Choroid plexus epithelial cell (primary cell): Measurements from ENCODE around the gene XPR1.
"Not testable (repeated sequence)": the region's sequence is repeated elsewhere in the genome, so short reads cannot be mapped to it uniquely, and the experiment has no call there.

Source experiments
- DNase-seq: peaks from one replicate; pipeline ENCODE4 v3.0.0-alpha.2; 2010; ENCODE audit warnings: low read depth
- H3K4me3 ChIP-seq: 2 replicates; pipeline ENCODE4 v1.5.1; 2011; ENCODE audit warnings: low read depth, mild to moderate bottlenecking, control low read depth, low read length, moderate library complexity
- CTCF ChIP-seq: conservative IDR thresholded peaks from 2 replicates; pipeline ENCODE4 v1.5.1; 2011; ENCODE audit warnings: low read depth, mild to moderate bottlenecking, control low read depth, inconsistent platforms, low read length, moderate library complexity

XPR1 gene

DNA sequence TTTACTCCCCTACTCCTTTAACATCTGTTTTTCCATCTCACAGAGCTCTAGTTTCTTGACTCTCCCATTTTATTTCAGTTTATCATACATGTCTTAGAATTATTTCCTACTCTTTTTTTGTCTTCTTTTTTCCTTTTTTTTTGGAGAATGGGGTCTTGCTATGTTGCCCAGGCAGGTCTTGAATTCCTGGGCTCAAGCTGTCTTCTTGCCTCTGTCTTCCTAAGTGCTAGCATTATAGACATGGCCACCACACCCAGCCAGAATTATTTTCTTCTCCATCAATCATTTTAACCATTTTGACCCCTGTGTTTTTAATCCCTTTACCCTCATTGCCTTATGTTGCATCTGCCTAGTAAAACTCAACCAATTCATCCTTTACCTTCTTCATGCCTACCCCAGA lies 157.6 kb downstream of the XPR1 start:
- no peak for TF ChIP-seq CTCF
- H3K4me3 ChIP-seq, result no peak overlapping the region
- DNase-seq, result no peak

DNA sequence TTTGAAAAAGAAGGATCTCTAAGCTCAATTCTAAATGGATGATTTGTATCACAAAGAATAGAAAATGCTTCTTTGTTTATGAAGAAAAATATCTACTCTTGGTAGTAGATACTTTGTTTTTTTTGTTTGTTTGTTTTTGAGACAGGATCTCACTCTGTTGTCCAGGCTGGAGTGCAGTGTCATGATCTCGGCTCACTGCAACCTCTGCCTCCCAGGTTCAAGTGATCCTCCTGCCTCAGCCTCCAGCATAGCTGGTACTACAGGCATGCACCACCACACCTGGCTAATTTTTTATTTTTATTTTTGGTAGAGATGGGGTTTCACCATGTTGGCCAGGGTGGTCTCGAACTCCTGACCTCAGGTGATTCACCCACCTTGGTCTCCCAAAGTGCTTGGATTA lies 159.3 kb downstream of the XPR1 start:
- DNase-seq, H3K4me3 ChIP-seq: not testable (repeated sequence)

DNA sequence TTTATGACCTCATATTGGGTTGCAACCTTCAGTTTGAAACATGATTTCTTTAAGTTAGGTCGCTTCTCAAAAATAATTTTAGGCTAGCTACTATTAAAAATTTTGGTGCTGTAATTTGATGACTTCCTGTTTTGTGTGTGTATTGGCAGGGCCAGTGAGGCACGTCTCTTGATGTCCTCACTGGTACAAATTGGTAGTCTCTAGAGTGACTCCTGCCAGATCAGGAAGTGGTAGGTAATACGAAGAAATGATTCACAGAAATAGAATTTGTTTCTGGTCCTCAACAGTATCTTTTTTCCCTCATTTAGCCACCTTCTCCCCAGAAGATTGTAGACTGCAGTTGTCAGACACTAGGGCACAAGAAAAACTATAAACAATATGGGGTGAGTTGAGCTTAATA lies 160.0 kb downstream of the XPR1 start:
- no peak for TF ChIP-seq CTCF
- H3K4me3 ChIP-seq, result no peak overlapping the region
- peak; percentile 17 for DNase-seq

DNA sequence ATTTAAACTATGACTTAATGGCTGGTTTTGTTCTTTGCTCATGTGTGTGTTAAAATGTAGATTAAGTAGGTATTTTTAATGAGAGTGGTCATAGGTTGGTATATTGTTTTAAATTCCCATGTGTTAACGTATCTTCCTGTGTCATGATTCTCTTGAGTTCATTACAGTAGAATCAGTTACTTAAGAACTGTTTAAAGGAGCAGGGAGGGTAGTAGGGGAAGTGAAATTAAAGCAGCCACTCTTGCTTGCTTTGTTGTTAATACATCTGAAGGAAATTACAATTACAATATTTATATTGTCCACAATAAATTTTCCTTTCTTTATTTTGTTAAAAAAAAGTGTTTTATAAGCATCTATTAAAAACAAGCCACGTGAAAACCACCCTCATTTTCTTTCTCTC lies 161.6 kb downstream of the XPR1 start:
- no peak overlapping the region for H3K4me3 ChIP-seq
- peak; percentile 41 for DNase-seq
- TF ChIP-seq CTCF, result no peak

GRCh38 chr1:180796897-180797640 lies 165.2 kb downstream of the XPR1 start:
- no peak for DNase-seq
- TF ChIP-seq CTCF, result no peak
- no peak overlapping the region for H3K4me3 ChIP-seq

GRCh38 chr1:180800945-180801344 lies 169.1 kb downstream of the XPR1 start:
- DNase-seq, result no peak
- no peak for TF ChIP-seq CTCF
- H3K4me3 ChIP-seq, result no peak overlapping the region

DNA sequence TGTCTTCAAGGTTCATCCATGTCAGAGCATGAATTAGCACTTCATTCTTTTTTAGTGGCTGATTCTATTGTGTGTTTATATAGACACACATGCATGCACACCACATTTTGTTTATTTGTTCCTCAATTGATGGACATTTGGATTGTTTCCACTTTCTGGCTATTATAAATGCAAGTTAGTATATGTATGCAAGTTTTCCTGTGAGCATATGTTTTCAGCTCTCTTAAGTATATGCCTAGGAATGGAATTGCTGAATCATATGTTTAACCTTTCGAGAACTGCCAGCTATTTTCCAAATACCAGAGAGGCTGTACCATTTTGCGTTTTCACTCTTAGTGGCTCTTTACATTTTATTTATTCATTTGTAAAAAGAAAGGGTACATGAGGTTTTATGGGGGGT lies 171.0 kb downstream of the XPR1 start:
- no peak overlapping the region for H3K4me3 ChIP-seq
- TF ChIP-seq CTCF, result no peak
- no peak for DNase-seq
